ENCODE results near the gene TSBP1.
A peak's percentile ranks its signal among the peaks of the same experiment; 100 is the strongest.

Gene TSBP1

GRCh38 chr6:32244946-32245398 is 126.7 kb downstream of the TSBP1 start:
- no peaks in the 10 kb centered on the region for H3K4me1 ChIP-seq
- DNase-seq (ENCODE audit: low spot score in 2 of 2), result peak; percentile 53 to 90
- H3K9me3 ChIP-seq, result 0 out of 2 replicates have a peak, but pooled peaks cover 2% of the 10 kb centered on the region
- H3K36me3 ChIP-seq (replicated peaks), result no peaks in the 10 kb centered on the region
- no peak overlapping the region for H3K4me3 ChIP-seq
- no peaks in the 10 kb centered on the region for H3K27me3 ChIP-seq (ENCODE audit: low read depth)
- in situ Hi-C loops (cut with MboI; ENCODE audit: low sequenced_read_pairs), result loop anchor here (5.0 to 25.0 kb wide), 2 partner anchors 167 to 542 kb away; no protein-coding TSS in a partner anchor

GRCh38 chr6:32244270-32244669 is 127.4 kb downstream of the TSBP1 start:
- DNase-seq (ENCODE audit: low spot score in 2 of 2), result no peak
- no peaks in the 10 kb centered on the region for H3K36me3 ChIP-seq (replicated peaks)
- no peak overlapping the region for H3K4me3 ChIP-seq
- no peaks in the 10 kb centered on the region for H3K4me1 ChIP-seq
- in situ Hi-C loops (cut with MboI; ENCODE audit: low sequenced_read_pairs), result loop anchor here (5.0 to 25.0 kb wide), 2 partner anchors 168 to 543 kb away; no protein-coding TSS in a partner anchor
- H3K27me3 ChIP-seq (ENCODE audit: low read depth), result no peaks in the 10 kb centered on the region
- 0 out of 2 replicates have a peak, but pooled peaks cover under 1% of the 10 kb centered on the region for H3K9me3 ChIP-seq

All from HAP-1 (cell line).